HG03064 (cell line): ENCODE results near the gene AKT3.
A peak's percentile ranks its signal among the peaks of the same experiment; 100 is the strongest.

ENCODE experiments used
- ATAC-seq: cut with Tn5 transposase; IDR thresholded peaks from one replicate; pipeline ENCODE4 v1.9.1; 2021; ENCODE audit warnings: low read depth; ENCODE audit not compliant: unreplicated experiment

The AKT3 gene

DNA sequence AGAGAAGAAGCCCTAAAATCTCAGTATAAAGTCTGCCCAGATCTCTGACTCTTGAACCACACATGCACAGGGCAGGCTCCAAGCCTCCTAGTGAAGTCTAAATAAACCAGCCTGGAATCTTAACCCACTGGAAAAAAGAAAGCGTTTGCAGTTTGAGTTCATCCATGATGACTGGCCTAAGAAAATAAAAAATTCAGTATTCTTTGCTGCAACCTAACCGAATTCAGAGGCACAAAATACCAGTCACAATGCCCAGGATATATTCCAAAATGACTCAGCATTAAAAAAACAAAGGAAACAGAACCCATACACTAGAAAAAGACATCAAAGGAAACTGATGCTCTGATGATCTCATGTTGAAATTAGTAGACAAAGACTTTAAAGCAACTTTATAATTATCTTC, 325.0 kb downstream of the AKT3 start:
- no peak for ATAC-seq

DNA sequence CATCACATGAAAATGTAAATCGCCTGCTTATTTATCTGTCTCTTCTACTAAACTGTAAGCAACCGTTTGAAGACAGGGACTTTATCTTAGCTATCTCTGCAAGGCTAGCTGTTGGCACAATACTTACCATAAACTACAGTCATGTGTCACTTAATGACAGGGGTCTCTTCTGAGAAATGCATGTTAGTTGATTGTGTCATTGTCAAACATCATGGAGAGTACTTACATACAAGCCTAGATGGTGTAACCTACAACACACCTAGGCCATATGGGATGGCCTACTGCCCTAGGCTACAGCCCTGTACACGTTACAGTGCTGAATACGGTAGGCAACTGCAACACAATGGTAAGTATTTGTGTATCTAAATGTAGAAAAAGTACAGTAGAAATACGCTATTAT, 326.3 kb downstream of the AKT3 start:
- ATAC-seq = no peak

DNA sequence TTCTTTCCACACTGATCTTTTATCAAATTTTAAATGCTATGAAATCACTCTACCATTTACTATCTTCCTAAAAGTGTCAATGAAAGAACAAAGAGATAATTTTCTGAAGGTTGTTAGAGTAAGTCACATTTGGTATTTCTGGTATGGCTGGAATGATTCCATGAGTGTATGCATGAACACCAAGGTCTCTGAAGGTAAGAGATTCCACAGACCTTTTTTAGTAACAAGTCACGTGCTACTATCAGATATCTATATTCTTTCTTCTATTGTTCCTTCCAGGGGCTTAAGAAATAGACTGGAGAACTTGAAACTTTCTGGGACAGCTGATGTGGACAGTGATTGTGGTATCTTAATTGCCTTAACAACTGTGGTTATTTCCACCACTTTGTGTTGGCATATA, 329.2 kb downstream of the AKT3 start:
- no peak for ATAC-seq

DNA sequence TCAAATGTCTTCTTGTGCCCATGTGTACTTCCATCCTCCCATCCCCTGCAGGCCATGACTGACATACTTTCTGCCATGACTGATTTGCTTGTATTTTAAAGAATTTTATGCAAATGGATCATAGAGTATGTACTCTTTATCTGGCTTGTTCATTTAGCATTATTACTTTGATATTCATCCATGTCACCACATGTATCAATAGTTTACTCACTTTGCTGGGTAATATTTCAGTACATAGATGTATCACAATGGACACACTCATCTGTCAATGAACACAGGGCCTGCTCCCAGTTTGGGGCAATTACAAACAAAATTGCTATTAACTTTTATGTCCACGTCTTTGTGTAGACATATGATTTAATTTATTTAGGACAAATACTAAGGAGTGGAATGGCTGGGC, 335.1 kb downstream of the AKT3 start:
- no peak for ATAC-seq

DNA sequence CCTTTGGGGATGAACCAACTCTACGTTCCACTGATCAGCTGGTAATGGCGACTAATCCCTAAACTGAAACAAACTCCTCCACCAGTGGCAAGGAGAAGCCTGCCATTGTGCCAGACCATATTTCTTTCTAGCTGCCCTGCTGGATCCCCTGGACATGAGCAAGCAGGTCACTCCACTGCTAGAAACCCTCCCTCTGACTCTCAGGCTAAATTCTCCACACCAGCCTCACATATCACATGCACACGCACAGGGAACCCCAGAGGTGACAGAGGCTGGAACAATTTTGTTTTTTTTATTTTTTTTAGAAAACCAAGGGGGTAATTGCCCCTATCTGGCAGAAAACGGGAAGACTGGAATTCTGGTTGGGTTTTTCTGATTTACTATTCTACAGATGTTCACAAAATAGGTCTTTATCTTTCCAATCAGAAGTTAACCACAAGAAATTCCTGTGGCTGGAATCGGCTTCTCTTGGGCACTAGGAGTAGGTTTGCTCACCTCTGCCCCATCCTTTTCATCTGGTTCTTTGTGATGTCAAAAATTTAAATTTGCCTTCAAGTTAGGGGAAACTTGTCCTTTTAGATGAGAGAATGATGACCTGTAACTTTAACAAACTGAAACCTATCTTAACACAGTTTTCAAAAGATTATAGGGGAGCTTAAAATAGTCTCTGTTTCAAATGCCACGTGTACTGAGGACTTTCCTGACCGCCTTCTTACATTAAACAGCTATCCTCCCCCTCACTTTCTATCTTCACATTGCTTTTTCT, 336.1 kb downstream of the AKT3 start:
- no peak for ATAC-seq

DNA sequence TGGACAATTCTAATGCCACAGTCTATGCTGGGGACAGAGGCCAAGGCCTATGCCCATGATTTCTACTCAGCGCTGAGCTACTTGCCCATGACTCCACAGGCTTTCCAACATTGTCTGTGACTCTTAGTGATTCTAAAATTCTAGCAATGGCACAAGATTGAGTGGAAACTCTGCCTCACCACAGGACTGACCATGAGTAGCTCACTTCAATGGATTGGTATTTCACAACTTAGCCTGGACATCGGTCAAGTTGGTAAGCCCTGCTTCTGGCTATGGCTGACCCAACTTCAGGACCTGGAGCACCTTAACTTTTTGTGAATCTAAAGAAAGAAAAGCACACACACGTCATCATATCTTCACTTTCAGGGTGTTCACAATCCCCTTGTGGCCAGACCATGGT, 339.1 kb downstream of the AKT3 start:
- ATAC-seq = no peak

DNA sequence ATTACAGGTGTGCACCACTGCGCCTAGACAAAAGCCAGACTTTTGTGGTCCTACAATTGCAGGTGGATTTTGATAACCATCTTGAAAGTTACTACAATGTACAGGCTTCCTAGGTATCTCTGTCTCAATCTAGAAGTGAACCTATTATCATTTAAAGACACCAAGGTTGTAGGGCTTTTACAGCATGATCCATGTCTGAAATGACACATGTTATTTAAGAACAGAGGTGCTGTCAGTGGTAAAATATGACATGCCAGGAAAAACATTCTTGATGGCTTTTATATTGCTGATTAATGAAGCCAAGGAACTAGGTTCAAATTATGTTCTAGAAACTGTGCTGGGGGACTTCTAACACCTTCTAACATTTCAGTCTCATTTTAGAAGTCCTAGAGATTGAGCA, 341.1 kb downstream of the AKT3 start:
- no peak for ATAC-seq

DNA sequence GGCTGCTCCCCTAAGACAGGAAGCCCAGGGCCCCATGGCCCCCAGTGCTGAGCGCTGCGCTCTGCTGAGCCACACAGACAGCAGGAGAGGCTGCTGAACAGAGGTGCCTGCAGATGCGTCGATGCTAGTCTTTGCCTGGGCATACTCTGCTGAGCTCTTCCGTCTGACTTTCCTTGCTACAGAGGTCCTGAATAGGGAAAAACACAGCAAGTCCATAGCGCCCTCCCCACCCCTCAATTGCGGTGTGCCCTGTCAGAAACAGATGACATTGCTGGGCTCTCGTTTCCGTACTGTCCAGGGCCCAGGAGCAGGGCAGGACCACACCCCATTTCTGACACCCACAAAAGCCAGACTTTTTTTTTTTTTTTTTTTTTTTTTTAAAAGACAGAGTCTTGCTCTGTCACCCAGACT, 341.7 kb downstream of the AKT3 start:
- ATAC-seq = peak; percentile 80

DNA sequence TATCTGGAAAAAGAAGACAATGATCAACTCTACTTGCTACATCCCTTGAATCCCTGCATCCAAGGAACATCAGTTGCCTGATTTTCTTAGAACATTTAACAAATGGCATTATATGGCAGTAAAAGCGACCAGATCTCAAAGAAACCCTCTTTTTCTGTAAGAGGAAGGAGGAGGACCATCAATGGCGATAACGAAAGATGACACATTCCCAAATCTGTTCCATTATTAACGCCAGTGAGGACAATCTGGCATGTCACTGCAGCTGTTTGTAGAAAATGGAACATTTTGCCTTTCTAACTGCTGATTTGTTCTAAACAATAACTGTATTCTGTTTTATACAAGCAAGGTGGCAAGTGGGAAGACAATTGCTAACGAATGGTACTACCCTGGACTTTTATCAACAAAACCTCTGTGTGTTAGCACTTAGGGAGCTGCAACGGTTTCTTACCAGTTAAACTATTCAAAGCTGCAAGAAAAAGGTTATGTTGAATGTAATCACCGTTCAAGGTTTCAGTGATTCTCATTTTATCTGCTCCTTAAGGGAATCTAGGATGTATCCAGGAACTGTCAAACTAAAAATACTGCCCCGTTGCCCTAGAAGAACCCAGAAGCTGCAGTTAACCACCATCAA, 342.3 kb downstream of the AKT3 start:
- ATAC-seq = no peak

DNA sequence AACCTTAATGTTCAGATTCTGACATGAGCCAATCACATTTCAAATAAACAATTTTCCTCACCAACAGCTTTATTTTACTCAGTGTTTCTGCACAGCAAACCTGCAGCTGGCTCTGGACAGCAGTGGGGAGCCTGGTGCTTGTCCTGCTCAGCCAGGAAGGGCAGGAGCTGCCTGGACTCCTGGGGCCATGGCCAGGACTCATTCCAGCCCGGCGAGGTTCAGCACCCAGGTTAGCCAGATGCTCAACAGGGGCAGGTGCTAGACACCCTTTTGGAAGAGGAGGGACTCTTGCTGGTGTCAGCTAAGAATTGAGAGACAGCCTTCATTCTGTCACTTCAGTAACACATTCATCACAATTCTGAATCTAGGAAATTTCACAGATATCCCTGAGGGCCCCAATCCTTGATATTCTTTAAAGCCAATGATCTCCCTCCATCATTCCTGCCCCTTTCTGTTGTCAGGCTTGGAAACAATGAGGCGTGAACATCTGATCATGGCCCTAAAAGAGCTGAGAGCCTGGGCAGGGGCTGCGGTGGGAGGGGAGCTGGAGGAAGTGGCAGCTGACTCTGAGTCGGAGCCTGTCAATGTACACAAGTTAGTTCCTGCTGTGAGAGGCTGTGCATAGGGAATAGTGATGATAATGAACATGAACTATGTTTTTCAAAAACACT, 342.9 kb downstream of the AKT3 start:
- ATAC-seq = no peak

DNA sequence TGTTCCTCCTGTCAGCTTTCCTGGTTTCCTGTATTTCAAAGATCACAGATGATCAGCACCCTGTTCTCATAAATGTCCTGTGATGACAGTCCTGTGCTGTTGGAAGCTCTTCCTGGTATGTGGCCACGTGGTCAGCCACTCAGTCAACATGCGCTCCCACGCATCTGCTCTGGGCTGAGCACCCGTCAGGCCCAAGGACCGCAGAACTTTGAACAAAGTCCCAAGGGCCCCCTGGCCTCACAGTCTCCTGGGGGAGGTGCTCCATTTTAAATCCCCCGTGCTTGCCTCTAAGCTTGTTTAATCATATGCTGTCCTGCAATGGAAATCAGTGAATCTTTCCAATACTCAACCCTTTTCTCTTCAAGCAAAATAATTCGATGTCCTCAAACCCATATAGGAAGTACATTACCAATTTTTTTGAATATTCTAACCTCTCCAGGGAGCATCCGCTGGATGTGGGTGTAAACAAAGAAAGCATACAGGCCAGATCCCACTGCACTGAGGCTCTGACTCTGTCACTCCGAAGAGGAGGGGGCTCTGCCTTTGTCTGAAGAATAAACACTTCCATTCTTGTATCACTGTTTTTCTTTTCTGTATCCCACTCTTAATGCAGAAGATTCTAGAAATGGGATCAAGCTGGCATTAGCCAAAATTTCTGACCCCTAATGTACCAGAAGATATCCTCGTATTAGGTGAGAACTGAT, 343.9 kb downstream of the AKT3 start:
- ATAC-seq = peak; percentile 59

DNA sequence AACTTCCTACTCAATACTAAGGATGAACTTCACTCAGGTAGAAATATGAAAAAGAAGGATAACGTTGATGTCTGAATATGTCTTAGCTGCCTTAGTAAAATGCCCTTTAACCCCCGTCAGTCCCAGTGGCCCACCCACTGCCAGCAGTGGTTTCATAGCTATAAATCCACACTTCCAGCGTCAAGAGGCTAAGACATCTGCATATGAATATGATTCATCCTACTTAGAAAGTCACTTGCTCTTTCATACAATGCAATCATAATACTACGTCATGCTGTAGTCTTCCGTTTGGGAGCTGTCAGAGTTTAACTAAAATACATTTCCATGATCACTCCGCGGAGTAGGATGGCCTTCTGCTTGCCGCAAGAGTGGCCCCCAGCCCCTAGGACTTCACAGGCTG, 346.9 kb downstream of the AKT3 start:
- no peak for ATAC-seq

DNA sequence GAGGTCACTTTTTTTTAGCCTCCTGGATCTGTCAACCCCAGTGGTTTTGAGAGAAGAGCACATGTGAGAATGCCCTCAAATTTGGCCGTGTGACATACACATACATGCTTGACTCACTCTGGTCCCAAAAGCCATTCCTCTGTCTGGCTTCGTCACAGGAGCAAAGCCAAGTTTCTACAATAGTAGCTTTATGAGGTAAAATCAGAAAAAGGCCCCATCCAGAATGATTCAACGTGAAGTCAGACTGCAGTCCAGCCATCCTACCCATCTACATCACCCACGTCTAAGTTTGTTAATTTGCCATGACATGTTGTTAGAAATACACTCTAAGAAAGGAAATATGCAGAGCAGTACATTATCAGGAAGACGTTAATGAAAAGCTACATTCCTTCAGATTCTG, 349.0 kb downstream of the AKT3 start:
- no peak for ATAC-seq

DNA sequence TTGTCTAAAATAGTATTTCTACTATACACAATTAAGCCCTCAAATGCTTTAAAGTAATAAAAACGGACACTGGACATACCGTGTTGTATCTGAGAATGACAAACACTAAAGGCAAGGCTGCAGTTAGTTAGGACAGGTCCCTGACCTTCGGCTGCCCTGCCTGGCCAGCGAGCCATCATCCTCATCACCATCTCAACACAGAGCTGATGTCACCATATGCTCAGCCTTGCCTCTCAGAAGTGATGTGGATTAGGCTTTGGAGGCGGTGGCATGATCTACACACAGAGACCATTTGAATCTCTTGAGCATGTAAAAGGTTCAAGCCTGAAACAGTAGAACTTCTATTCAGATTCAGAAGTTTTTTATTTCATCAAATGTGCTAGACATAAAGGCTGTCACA, 349.5 kb downstream of the AKT3 start:
- no peak for ATAC-seq

DNA sequence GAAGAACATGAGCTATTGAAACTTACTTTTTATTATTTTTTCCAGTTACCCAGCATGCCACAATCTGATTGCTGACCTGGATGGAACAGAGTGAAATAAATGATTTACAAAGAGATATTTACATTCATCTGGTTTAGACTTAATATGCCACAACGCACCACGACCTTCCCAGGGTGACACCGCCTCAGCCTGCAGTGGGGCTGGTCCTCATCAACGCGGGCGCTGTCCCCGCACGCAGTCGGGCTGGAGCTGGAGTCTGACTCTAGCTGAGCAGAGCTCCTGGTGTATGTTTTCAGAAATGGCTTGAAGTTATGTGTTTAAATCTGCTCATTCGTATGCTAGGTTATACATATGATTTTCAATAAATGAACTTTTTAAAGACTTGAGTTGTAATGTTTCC, 350.3 kb downstream of the AKT3 start:
- no peak for ATAC-seq

DNA sequence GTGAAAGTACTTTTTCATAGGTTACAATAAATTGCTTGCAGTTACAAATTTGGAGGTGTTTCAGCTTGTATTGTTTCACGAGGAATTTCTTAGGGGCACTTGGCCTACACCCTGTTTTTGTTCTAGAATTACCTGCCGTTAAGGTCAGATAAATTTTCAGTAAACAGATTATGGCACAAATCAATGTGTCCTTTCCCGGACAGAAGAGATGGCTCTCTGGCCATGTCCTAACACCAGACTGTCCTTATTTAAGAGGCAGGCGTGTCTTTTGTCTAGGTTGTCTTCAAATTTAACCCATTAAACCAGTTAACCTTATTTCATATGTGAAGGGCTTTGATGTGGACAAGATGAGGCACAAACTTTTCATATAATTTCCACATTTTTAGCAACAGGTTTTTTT, 350.8 kb downstream of the AKT3 start:
- ATAC-seq = no peak

DNA sequence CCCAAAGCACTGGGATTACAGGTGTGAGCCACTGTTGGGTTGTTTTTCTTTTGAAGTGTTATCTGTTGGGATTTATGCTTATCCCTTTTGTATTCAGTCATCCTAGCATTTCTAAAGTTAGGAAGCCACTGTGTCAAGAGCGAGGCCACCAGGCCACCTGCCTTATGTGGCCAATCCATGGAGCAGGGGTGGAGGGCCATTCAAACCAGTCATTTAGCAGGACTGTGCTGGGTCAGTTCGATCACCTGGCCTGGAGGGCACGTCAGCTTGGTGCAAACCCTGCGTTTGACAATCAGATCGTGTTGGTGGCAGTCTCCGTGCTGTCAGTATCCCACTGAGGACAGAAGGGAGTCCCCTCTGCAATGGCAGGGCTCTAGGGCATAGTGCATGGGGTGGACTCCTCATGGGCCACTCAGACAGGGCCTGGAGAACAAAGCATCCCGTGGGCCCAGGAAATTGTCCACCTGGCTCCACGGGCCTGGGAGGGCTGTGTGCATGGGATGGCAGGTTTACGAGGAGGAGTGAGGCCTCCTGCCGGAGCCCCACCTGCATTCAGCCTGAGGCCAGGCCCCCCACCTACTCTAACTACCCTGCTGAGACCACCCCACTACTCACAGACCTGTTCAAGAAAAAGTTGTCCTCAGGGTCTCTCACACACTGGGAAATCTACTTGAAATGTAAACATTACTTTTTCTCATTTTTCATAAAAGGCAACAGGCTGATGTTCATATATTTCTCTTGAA, 351.9 kb downstream of the AKT3 start:
- no peak for ATAC-seq

DNA sequence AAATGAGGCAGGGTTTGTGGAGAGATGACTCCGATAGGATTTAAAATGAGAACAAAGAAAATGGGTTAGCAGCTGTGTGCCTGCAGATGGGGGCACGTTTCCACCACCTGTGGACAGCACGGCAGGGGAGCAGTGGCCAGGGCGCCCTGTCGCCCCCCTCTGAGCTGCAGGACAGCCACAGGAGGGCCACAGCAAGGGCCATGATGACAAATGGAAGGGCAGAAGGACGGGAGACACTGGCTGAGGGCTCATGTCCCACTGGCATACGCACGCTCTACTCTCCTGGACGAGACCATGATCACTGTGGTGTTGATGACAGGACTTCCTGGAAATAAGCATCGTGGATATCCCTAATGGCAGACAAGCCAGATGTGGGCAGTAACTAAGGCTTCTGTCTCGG, 353.2 kb downstream of the AKT3 start:
- no peak for ATAC-seq

DNA sequence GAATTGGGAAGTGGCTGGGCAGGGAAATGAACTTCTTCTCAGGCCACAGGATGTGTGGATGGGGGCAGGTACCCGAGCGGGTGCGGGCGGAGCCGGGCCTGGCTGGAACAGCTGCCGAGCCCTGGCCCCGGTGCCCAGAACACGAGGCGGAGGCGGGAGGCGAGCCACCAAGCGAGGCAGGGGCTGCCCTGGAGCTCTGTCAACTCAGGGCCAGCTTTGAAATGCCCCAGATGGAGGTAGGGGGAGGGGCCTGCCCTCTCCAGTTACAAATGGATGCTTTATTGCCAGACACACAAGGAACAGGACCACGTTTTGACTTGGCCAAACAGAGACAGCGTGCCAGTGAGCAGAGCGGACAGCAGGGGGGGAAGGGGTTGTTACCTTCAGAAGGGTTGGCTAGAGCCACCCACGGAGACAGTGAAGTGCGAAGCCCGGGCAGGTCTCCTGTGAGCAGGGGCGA, 353.8 kb downstream of the AKT3 start:
- ATAC-seq = no peak

DNA sequence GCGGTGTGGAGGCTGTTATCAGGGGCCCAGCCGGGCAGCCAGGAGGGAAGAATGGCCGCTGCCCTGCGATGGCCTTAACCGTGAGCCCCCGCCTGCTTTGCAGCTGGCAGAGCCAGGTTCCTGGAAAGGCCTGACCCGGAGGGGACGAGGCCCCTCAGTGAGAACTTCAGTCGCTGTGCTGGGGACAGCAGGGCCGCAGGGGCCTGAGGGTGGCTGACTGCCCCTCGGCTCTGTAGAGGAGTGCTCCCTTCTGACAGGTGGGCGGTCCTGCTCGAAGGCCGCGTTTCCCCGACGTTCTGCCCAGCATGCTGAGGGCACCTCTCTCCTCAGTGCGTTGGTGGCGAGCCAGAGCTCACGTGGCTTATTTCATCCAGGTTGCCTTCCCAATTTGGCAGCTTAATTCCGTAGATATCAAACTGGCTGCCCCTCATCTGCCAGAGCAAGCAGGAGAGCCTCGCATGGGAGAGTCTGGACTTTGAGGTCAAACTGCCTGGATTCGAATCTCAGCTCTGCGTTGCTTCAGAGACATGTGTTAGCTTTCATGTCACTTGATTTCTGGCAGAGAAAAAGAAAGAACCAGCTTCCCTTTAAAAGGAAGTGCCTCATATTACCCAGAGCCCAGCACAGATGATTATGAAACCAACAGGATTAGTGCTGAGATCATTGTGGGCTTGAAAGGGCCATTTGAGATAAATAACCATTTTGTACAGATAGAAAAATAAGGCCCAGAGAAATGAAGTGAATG, 354.4 kb downstream of the AKT3 start:
- no peak for ATAC-seq
